Measurements from ENCODE around the gene IQUB. TPM values are rescaled to one million over a fixed set of nuclear protein-coding genes. Genes with fewer than 3 reads are reported as not detected.

IQUB gene
- total RNA-seq (2014; rRNA removed; shearing (Covaris generic)), result 0.05 and 0.16 TPM in 2 replicates

GRCh38 chr7:123534383-123535260 lies at the start of gene IQUB:
IQUB (minus strand) TSS chr7:123534595; CDS start chr7:123512340, 22,255 bp downstream.
- Histone ChIP-seq H3K4me3 (peak within 1 kb of the TSS; percentile 71), H3K36me3 (no peaks in the 10 kb centered on the region), H3K4me1 (peaks cover 9% of the 10 kb centered on the region; the same call in 1 of the 2 replicates), H3K9me3 (replicated peaks) (no peaks in the 10 kb centered on the region), H3K27me3 (no peaks in the 10 kb centered on the region), H3K27ac (peak within 1 kb of the TSS; percentile 53; the same call in 1 of the 2 replicates)
- peak; percentile 99 for DNase-seq

GRCh38 chr7:123583821-123584220 lies 49.4 kb upstream of the IQUB start:
- no peaks in the 10 kb centered on the region for H3K4me1 ChIP-seq
- no peaks in the 10 kb centered on the region for H3K36me3 ChIP-seq
- H3K9me3 ChIP-seq (replicated peaks), result no peaks in the 10 kb centered on the region
- DNase-seq, result no peak
- H3K27ac ChIP-seq, result no peak overlapping the region
- no peak overlapping the region for H3K4me3 ChIP-seq
- H3K27me3 ChIP-seq, result no peaks in the 10 kb centered on the region; the same call in none of the 2 replicates

GRCh38 chr7:123581162-123581459 lies 46.7 kb upstream of the IQUB start:
- Histone ChIP-seq H3K27ac (no peak overlapping the region), H3K36me3 (no peaks in the 10 kb centered on the region), H3K27me3 (no peaks in the 10 kb centered on the region; the same call in none of the 2 replicates), H3K9me3 (replicated peaks) (no peaks in the 10 kb centered on the region), H3K4me3 (no peak overlapping the region), H3K4me1 (no peaks in the 10 kb centered on the region)
- DNase-seq, result no peak

GRCh38 chr7:123580406-123581161 lies 46.2 kb upstream of the IQUB start:
- Histone ChIP-seq H3K9me3 (replicated peaks) (no peaks in the 10 kb centered on the region), H3K36me3 (no peaks in the 10 kb centered on the region), H3K4me3 (no peak overlapping the region), H3K27me3 (no peaks in the 10 kb centered on the region; the same call in none of the 2 replicates), H3K27ac (no peak overlapping the region), H3K4me1 (no peaks in the 10 kb centered on the region)
- DNase-seq, result peak; percentile 19 to 54

- Histone ChIP-seq H3K27ac (no peak overlapping the region), H3K9me3 (replicated peaks) (no peaks in the 10 kb centered on the region), H3K36me3 (no peaks in the 10 kb centered on the region), H3K4me3 (no peak overlapping the region), H3K27me3 (no peaks in the 10 kb centered on the region; the same call in none of the 2 replicates), H3K4me1 (no peaks in the 10 kb centered on the region)
- DNase-seq, result no peak
Observed at GRCh38 chr7:123579416-123579815, 45.0 kb upstream of the IQUB start.

GRCh38 chr7:123573896-123574467 lies 39.6 kb upstream of the IQUB start:
- H3K27ac ChIP-seq, result no peak overlapping the region
- H3K36me3 ChIP-seq, result no peaks in the 10 kb centered on the region
- DNase-seq, result no peak
- H3K4me1 ChIP-seq, result no peaks in the 10 kb centered on the region; the same call in 1 of the 2 replicates
- H3K4me3 ChIP-seq, result no peak overlapping the region
- no peaks in the 10 kb centered on the region; the same call in 1 of the 2 replicates for H3K27me3 ChIP-seq
- no peaks in the 10 kb centered on the region for H3K9me3 ChIP-seq (replicated peaks)

- no peaks in the 10 kb centered on the region for H3K27me3 ChIP-seq
- H3K4me1 ChIP-seq, result no peaks in the 10 kb centered on the region; the same call in 1 of the 2 replicates
- no peaks in the 10 kb centered on the region for H3K9me3 ChIP-seq (replicated peaks)
- no peak overlapping the region for H3K4me3 ChIP-seq
- H3K36me3 ChIP-seq, result no peaks in the 10 kb centered on the region
- no peak for DNase-seq
- no peak overlapping the region for H3K27ac ChIP-seq
Observed at GRCh38 chr7:123573341-123573740, 38.9 kb upstream of the IQUB start.

GRCh38 chr7:123571684-123572083 lies 37.3 kb upstream of the IQUB start:
- no peaks in the 10 kb centered on the region for H3K36me3 ChIP-seq
- DNase-seq, result no peak
- H3K9me3 ChIP-seq (replicated peaks), result no peaks in the 10 kb centered on the region
- H3K27ac ChIP-seq, result no peak overlapping the region
- H3K4me1 ChIP-seq, result no peaks in the 10 kb centered on the region; the same call in 1 of the 2 replicates
- H3K27me3 ChIP-seq, result no peaks in the 10 kb centered on the region
- H3K4me3 ChIP-seq, result no peak overlapping the region

GRCh38 chr7:123571187-123571586 lies 36.8 kb upstream of the IQUB start:
- H3K9me3 ChIP-seq (replicated peaks), result no peaks in the 10 kb centered on the region
- H3K27ac ChIP-seq, result no peak overlapping the region
- no peak overlapping the region for H3K4me3 ChIP-seq
- H3K36me3 ChIP-seq, result no peaks in the 10 kb centered on the region
- DNase-seq, result no peak
- no peaks in the 10 kb centered on the region; the same call in 1 of the 2 replicates for H3K4me1 ChIP-seq
- no peaks in the 10 kb centered on the region for H3K27me3 ChIP-seq

- Histone ChIP-seq H3K36me3 (no peaks in the 10 kb centered on the region), H3K27ac (no peak overlapping the region), H3K9me3 (replicated peaks) (no peaks in the 10 kb centered on the region), H3K4me1 (no peaks in the 10 kb centered on the region; the same call in 1 of the 2 replicates), H3K27me3 (no peaks in the 10 kb centered on the region), H3K4me3 (no peak overlapping the region)
- DNase-seq, result peak in 1 of 2 experiments; percentile 29
Observed at GRCh38 chr7:123570390-123571182, 36.2 kb upstream of the IQUB start.

- H3K4me1 ChIP-seq, result no peaks in the 10 kb centered on the region; the same call in 1 of the 2 replicates
- H3K36me3 ChIP-seq, result no peaks in the 10 kb centered on the region
- no peak overlapping the region for H3K4me3 ChIP-seq
- no peak overlapping the region for H3K27ac ChIP-seq
- no peaks in the 10 kb centered on the region for H3K9me3 ChIP-seq (replicated peaks)
- no peaks in the 10 kb centered on the region for H3K27me3 ChIP-seq
- DNase-seq, result no peak
Observed at GRCh38 chr7:123569352-123570010, 35.1 kb upstream of the IQUB start.

GRCh38 chr7:123562121-123562520 lies 27.7 kb upstream of the IQUB start:
- Histone ChIP-seq H3K4me3 (no peak overlapping the region), H3K4me1 (peaks cover 7% of the 10 kb centered on the region), H3K27ac (no peak overlapping the region), H3K9me3 (replicated peaks) (no peaks in the 10 kb centered on the region), H3K27me3 (no peaks in the 10 kb centered on the region), H3K36me3 (no peaks in the 10 kb centered on the region)
- DNase-seq, result peak in 1 of 2 experiments; percentile 49

- Histone ChIP-seq H3K9me3 (replicated peaks) (no peaks in the 10 kb centered on the region), H3K27ac (peak overlapping the region; percentile 94), H3K4me3 (peak overlapping the region; percentile 92), H3K27me3 (no peaks in the 10 kb centered on the region), H3K36me3 (no peaks in the 10 kb centered on the region), H3K4me1 (peaks cover 9% of the 10 kb centered on the region)
- DNase-seq, result no peak
Observed at GRCh38 chr7:123558289-123558874, 24.0 kb upstream of the IQUB start.
